ENCODE results near the gene SUPV3L1. TPM values are rescaled to one million over a fixed set of nuclear protein-coding genes. Genes with fewer than 3 reads are reported as not detected.

Gene SUPV3L1
- total and polyA plus RNA-seq, 12 donors, result 23.8 to 139 (median 38.0) TPM

GRCh38 chr10:69240455-69240854 lies 60.4 kb downstream of the SUPV3L1 start:
- intact Hi-C loops (cut with DNase I), result loop anchor here in 1 of 10 donors (10.0 kb wide), 1 partner anchor 394 kb away; the partner anchor contains the start of gene FAM241B
- no peak for DNase-seq
- peaks cover 0 to 19% (median 4%) of the 10 kb centered on the region in 9 donors for H3K4me1 ChIP-seq
- H3K4me3 ChIP-seq, result no peak overlapping the region
- no peak for ATAC-seq
- no peak for TF ChIP-seq CTCF (IDR thresholded peaks at IDR 0.05)
- H3K27me3 ChIP-seq, result no peaks in the 10 kb centered on the region
- 95 to 96% methylated on average over 11 of the region's 11 CpGs for WGBS, 2 donors
- no peaks in the 10 kb centered on the region for H3K9me3 ChIP-seq
- no peak overlapping the region for H3K27ac ChIP-seq
- no peaks in the 10 kb centered on the region for H3K36me3 ChIP-seq

- DNase-seq, result no peak
- no peak overlapping the region for H3K27ac ChIP-seq
- peaks cover 0 to 19% (median 4%) of the 10 kb centered on the region in 9 donors for H3K4me1 ChIP-seq
- TF ChIP-seq CTCF (IDR thresholded peaks at IDR 0.05), result no peak
- intact Hi-C loops (cut with DNase I), result loop anchor here in 1 of 10 donors (10.0 kb wide), 1 partner anchor 393 kb away; the partner anchor contains the start of gene FAM241B
- WGBS, 2 donors, result 84 to 87% methylated on average over 7 of the region's 7 CpGs
- H3K36me3 ChIP-seq, result no peaks in the 10 kb centered on the region
- no peaks in the 10 kb centered on the region for H3K9me3 ChIP-seq
- no peak overlapping the region for H3K4me3 ChIP-seq
- no peak for ATAC-seq
- H3K27me3 ChIP-seq, result no peaks in the 10 kb centered on the region
Measured at GRCh38 chr10:69241575-69241974, 61.5 kb downstream of the SUPV3L1 start.

- DNase-seq, result no peak
- 86 to 88% methylated on average over 11 of the region's 11 CpGs for WGBS, 2 donors
- Histone ChIP-seq H3K4me3 (no peak overlapping the region), H3K27me3 (no peaks in the 10 kb centered on the region), H3K4me1 (peaks cover 0 to 19% (median 4%) of the 10 kb centered on the region in 9 donors), H3K27ac (no peak overlapping the region), H3K36me3 (no peaks in the 10 kb centered on the region), H3K9me3 (no peaks in the 10 kb centered on the region)
- intact Hi-C loops (cut with DNase I), result loop anchor here in 2 of 10 donors (1.0 to 10.0 kb wide), 3 partner anchors 16 to 393 kb away; partner anchors contain the start of gene FAM241B (in 1 of the 2)
- no peak for ATAC-seq
- TF ChIP-seq CTCF (IDR thresholded peaks at IDR 0.05), result no peak
Measured at GRCh38 chr10:69242040-69242851, 62.2 kb downstream of the SUPV3L1 start.

GRCh38 chr10:69242852-69243212 lies 62.8 kb downstream of the SUPV3L1 start:
- H3K4me3 ChIP-seq, result no peak overlapping the region
- intact Hi-C loops (cut with DNase I), result loop anchor here in 2 of 10 donors (1.0 to 10.0 kb wide), 3 partner anchors 15 to 392 kb away; partner anchors contain the start of gene FAM241B (in 1 of the 2)

More at GRCh38 chr10:69242852-69243212, 62.8 kb downstream of the SUPV3L1 start:
- no peak for DNase-seq
- no peaks in the 10 kb centered on the region for H3K9me3 ChIP-seq
- WGBS, 2 donors, result 74 to 78% methylated on average over 5 of the region's 5 CpGs
- peaks cover 0 to 14% (median 2%) of the 10 kb centered on the region in 9 donors for H3K4me1 ChIP-seq
- TF ChIP-seq CTCF (IDR thresholded peaks at IDR 0.05), result no peak
- no peaks in the 10 kb centered on the region for H3K36me3 ChIP-seq
- no peaks in the 10 kb centered on the region for H3K27me3 ChIP-seq
- H3K27ac ChIP-seq, result no peak overlapping the region
- ATAC-seq, result no peak
